Cardiac fibroblast (primary cell): ENCODE measurements around the gene MAP7.

Source experiments
- DNase-seq, 2 donors: peaks; one replicate each; pipeline versions ENCODE4 v3.0.0 to v3.0.0-alpha.2; 2010; ENCODE audit warnings: low read depth in 2 of 2
- H3K4me3 ChIP-seq, 2 donors: replicated peaks in 1 of 2; 1 replicate in 1 of 2; 2 replicates in 1 of 2; pipeline ENCODE4 v1.5.1; 2011; ENCODE audit warnings: low read depth in 2 of 2, low read length in 2 of 2, mild to moderate bottlenecking in 2 of 2, moderate library complexity in 1 of 2
- CTCF ChIP-seq: IDR thresholded peaks from one replicate; pipeline ENCODE4 v1.5.1; 2011; ENCODE audit warnings: low read depth, mild to moderate bottlenecking, low read length, inconsistent platforms

The MAP7 gene

DNA sequence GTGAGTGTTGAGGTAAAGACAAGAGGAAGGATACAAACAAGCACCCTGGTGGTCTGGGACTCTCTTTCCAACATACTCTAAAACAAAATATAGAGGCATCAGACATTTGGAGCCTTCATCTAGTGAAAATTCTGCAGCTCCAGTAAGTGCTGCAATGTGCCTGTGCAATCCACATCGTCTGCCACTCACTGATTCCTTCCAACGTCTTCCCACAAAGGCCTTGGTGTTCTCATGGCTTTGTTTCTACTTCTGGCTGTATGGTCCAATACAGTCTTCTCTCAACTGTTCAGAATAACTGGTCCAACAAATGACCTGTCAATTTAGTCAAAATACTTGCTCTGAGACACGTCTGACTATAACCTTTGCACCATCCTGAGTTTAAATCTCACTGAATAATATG, 125.8 kb downstream of the MAP7 start:
- no peak overlapping the region for H3K4me3 ChIP-seq
- DNase-seq, result no peak
- TF ChIP-seq CTCF, result no peak

DNA sequence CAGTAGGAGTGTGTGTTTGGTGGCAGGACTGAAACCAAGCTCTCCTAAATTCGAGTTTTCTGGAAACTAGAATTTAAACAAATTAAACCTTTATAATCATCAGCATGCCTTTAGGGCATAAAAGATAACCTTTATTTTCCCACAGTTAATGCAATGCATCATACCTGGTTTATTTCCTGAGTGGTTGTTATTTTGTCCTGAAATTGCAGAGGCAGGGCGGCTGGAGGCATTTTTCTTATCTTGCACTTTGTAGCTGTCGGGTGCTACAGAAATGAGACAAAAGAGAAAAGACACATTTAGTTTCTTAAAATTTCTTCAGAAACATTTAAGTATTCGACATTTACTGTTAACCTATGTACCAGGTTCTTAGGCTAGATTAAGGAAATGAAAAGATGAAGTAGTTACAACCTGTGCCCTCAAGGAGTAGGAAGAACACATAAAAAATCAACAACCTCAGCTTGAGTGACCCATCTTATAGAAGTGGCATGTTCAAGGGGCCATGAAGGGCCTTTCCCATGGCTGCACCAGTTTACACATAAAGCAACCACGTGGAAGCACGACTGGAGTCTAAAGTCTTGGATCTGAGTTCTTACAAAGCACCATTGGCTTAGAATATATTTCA, 128.6 kb downstream of the MAP7 start:
- DNase-seq, result no peak
- no peak for TF ChIP-seq CTCF
- no peak overlapping the region for H3K4me3 ChIP-seq

- no peak overlapping the region for H3K4me3 ChIP-seq
- TF ChIP-seq CTCF, result no peak
- no peak for DNase-seq
Measured at GRCh38 chr6:136420853-136421252, 129.4 kb downstream of the MAP7 start.

DNA sequence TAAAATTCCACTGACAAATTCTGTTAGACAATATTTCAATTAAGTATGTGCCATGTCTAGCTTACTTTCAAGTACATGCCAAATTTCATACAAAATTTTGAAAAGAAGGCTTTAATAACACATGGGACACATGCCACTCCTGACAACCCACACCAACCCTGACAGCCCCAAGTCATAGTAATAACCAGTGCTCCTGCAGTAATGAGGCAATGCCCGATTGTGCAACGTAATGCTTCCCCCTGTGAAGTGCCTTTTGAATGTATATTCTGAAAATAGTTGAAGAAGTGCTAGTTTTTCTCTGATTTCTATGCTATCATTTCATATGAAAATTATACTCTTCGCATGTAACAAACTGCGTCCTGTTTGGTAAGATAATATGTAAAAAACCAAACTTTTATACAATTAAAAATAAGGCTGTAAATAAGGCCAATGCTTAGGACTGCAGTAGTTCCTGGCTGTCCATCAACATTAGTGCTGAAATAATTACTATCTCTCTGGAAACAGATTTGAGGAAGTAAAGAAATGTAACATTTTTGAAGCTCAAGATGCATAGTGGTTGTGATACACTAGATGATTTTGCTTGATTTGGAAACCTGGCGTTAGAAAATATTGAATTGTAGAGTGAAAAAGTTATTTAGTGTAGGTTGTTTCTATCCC, 134.7 kb downstream of the MAP7 start:
- peak; percentile 11 to 31 for DNase-seq
- H3K4me3 ChIP-seq, result no peak overlapping the region
- no peak for TF ChIP-seq CTCF

DNA sequence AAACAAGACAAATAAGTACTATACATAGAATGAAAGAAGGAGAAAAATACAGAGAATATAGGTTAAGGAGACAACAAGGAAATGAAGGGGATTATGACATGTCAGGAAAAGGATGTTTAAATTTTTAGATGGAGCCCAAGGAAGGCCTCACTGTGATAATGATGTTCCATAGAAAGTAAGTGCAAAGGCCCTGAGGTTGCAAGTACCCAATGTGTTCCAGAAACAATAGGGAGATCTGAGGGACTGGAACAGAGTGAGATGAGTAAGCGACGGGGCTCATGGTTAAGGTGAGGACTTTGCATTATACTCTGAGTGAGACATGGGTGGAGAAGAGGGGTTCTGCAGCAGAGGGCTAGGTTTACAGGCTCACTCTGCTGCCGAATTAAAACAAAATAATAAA, 137.8 kb downstream of the MAP7 start:
- no peak for TF ChIP-seq CTCF
- DNase-seq, result no peak
- H3K4me3 ChIP-seq, result no peak overlapping the region

GRCh38 chr6:136411453-136412354, 138.5 kb downstream of the MAP7 start:
- no peak for DNase-seq
- TF ChIP-seq CTCF, result no peak
- no peak overlapping the region for H3K4me3 ChIP-seq
